Brain microvascular endothelial cell (primary cell): ENCODE measurements around the gene IGSF9.

Source experiments
- DNase-seq: peaks from one replicate; pipeline ENCODE4 v3.0.0-alpha.2; 2020
- H3K27ac ChIP-seq: fragments of 250-450 bp; sonication (Bioruptor Pico); 2 replicates; pipeline ENCODE4 v1.5.1; 2020; ENCODE audit warnings: mild to moderate bottlenecking, moderate library complexity
- H3K27me3 ChIP-seq: fragments of 250-450 bp; sonication (Bioruptor Pico); replicated peaks from 2 replicates; pipeline ENCODE4 v1.5.1; 2020; ENCODE audit warnings: mild to moderate bottlenecking
- H3K36me3 ChIP-seq: fragments of 250-450 bp; sonication (Bioruptor Pico); replicated peaks from 2 replicates; pipeline ENCODE4 v1.5.1; 2020; ENCODE audit warnings: mild to moderate bottlenecking
- H3K4me3 ChIP-seq: 2 replicates; pipeline ENCODE4 v1.5.1; 2011; ENCODE audit warnings: low read depth, mild to moderate bottlenecking, control low read depth, low read length, moderate library complexity
- CTCF ChIP-seq: IDR thresholded peaks from 2 replicates; pipeline ENCODE4 v1.5.1; 2011; ENCODE audit warnings: low read depth, mild to moderate bottlenecking, moderate library complexity, low read length, control low read depth, inconsistent platforms; ENCODE audit errors: missing control alignments
- in situ Hi-C: cut with HindIII; loops from 2 replicates; pipeline ENCODE4 v1.10.0; 2017; ENCODE audit warnings: low sequenced_read_pairs, low pct_ligation_motif_present

The IGSF9 gene

DNA sequence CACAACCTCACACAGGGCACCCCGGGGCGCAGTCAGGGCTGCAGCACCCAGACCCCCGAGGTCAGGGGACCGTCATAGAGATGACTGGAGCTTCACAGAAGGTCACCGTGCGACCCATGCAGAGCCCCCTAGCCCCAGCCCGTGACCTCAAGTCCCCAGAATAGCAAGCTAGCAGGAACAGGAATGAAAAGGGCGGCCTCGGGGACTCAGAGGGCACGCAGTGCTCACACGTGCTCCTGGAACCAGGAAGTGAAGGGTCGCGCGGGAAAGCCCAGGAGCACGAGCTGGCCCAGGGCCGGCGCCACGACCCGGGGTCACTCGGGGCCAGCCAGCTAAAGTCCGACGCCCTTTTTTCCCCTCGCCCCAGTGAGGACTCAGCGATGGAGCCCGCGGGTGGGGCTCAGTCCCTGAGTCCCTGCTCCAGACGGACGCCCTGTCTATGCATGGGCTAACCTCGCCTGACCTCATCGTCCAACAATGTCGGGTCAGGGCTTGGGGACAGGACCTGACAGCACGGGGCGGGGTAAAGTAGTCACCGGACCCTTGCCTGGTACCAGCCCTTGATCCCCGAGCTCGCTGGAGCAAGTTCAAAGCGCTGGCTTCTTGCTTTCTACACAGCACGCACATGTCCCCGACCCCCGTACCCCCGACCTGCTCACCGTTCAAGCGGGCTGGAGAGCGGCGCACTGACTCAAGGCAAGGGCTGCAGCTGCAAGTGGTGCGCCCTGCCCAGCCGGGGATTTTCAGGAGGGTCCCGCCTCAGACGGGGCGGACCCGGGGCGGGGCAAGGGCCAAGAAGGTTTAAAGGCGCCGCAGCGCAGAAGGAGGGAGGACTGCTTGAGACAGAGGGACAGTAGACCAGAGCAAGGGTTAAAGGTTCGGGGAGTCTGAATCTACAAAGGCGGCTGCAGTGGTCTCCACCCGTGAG lies 20.4 kb downstream of the IGSF9 start, which contains the start of gene TAGLN2:
TSS of gene TAGLN2 (minus strand) at position 717 of the 928 bp plus-strand sequence. CDS start 4,998 bp downstream, outside the sequence.
- Histone ChIP-seq H3K36me3 (peaks cover under 1% of the 10 kb centered on the region), H3K27me3 (no peaks in the 10 kb centered on the region), H3K4me3 (peak within 1 kb of the TSS; percentile 100), H3K27ac (peak within 1 kb of the TSS; percentile 97)
- in situ Hi-C loops: no loop called here
- no peak for TF ChIP-seq CTCF
- DNase-seq: peak; percentile 87

GRCh38 chr1:159924025-159924790 lies 21.2 kb downstream of the IGSF9 start:
- TF ChIP-seq CTCF: no peak
- peak; percentile 90 for DNase-seq
- H3K36me3 ChIP-seq: peaks cover 9% of the 10 kb centered on the region
- H3K4me3 ChIP-seq: peak overlapping the region; percentile 100
- H3K27me3 ChIP-seq: no peaks in the 10 kb centered on the region
- peak overlapping the region; percentile 97 for H3K27ac ChIP-seq
- in situ Hi-C loops: no loop called here

DNA sequence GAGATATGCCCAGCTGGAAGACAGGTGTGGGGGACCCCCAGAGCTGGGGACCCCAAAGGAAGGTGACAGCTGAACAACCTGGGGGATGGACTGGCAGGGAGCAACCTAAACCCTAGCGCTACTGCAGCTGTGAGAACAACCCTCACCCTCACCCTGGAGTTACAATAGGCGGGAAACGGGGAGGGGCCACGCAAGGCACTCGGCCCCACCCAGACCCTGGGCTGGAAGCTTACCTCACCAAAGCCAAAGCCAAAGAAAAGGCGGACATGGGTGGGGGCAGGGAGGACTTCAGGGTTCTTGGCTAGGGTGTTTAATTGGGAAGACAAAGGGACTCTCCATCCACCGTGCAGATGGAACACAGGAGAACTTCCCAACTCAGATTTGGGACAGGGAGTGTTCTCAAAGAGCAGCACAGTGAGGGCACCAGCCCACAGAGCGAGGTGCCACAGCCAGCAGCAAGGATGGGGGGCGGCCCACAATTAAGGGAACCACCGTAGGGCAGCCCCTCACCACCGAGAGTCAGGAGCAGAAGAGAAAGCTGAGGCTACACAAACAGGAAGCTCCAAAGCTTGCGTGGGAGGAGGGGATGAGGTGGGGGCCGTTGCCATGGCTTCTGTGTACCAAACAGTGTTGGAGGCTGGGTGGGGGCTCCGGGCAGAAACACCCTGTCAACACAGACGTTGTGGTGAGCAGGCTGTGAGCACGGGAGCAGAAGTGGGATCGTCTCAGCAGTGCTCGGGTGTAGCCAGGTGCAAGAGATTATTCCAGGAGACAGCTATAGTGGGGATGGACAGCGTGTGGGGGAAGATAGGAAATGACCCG lies 22.0 kb downstream of the IGSF9 start:
- H3K27ac ChIP-seq: peak overlapping the region; percentile 97
- H3K27me3 ChIP-seq: no peaks in the 10 kb centered on the region
- TF ChIP-seq CTCF: no peak
- in situ Hi-C loops: no loop called here
- H3K36me3 ChIP-seq: peaks cover 17% of the 10 kb centered on the region
- H3K4me3 ChIP-seq: peak overlapping the region; percentile 100
- peak; percentile 95 for DNase-seq

DNA sequence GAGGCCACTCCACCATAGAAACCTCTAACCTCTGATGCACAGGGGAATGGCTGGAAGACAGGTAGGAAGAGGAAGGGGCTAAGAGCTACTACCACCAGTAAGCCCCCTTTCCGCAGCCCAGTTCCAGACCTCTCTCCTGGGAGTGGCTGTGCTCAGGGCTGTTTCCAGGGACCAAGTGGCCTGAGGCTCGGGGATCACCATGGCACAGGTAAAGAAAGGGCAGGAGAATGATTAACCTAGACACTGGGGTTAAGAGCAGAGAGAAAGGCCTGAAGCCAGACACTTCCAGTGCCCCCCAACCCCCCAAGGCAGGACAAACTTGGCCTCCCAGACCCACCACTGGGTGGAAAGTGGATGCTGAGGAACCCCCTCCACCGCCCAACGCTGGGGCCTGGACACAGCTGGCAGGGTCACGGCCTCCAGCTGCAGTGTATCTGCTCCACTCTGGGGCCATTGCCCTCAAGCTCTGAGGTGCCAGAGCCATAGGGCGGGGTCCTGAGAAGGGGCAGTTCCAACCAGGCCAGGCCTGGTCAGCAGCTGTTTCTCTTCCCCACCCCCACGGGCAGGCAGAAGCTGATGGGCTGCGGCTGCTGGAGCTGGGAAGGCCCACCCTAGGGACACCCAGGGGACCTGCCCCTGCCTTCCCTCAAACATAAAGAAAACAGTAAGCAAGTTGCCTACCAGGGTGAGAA lies 22.8 kb downstream of the IGSF9 start:
- no peak for DNase-seq
- TF ChIP-seq CTCF: no peak
- in situ Hi-C loops: no loop called here

More for the DNA sequence above, 22.8 kb downstream of the IGSF9 start:
- H3K27me3 ChIP-seq: no peaks in the 10 kb centered on the region
- peak overlapping the region; percentile 97 for H3K27ac ChIP-seq
- peaks cover 23% of the 10 kb centered on the region for H3K36me3 ChIP-seq
- peak overlapping the region; percentile 100 for H3K4me3 ChIP-seq
